GM12875 (cell line): ENCODE measurements around the gene PRPF19.

Experiments used
- H3K4me3 ChIP-seq: one replicate; pipeline ENCODE4 v1.5.1; 2011; ENCODE audit warnings: low read depth, low read length, control low read depth
- CTCF ChIP-seq: IDR thresholded peaks from 2 replicates; pipeline ENCODE4 v1.5.1; 2011; ENCODE audit warnings: low read depth, mild to moderate bottlenecking, control low read depth, inconsistent platforms, low read length, moderate library complexity, borderline replicate concordance; ENCODE audit not compliant: insufficient read depth

The PRPF19 gene

GRCh38 chr11:60923326-60923725 lies 16.9 kb upstream of the PRPF19 start:
- H3K4me3 ChIP-seq = no peak overlapping the region
- no peak for TF ChIP-seq CTCF

- H3K4me3 ChIP-seq = no peak overlapping the region
- no peak for TF ChIP-seq CTCF
Measured at GRCh38 chr11:60922906-60923305, 16.5 kb upstream of the PRPF19 start.

GRCh38 chr11:60921777-60922335 lies 15.5 kb upstream of the PRPF19 start:
- no peak overlapping the region for H3K4me3 ChIP-seq
- TF ChIP-seq CTCF = no peak

DNA sequence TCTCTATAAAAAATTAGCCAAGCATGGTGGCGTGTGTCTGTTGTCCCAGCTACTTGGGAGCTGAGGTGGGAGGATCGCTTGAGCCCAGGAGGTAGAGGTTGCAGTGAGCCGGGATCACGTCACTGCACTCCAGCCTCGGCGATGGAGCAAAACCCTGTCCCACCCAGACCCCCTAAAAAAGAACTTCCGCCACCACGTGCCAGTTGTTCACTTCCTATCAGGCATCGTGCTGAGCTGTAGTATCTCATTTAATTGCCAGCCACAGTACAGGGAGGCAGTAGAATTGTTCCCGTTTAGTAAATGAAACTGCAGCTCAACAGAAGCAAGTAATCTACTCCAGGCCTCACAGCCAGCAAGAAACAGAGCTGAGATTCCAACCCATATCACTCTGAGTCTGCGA lies 14.9 kb upstream of the PRPF19 start:
- H3K4me3 ChIP-seq = no peak overlapping the region
- no peak for TF ChIP-seq CTCF

- no peak overlapping the region for H3K4me3 ChIP-seq
- no peak for TF ChIP-seq CTCF
Measured at GRCh38 chr11:60919956-60920355, 13.6 kb upstream of the PRPF19 start.

DNA sequence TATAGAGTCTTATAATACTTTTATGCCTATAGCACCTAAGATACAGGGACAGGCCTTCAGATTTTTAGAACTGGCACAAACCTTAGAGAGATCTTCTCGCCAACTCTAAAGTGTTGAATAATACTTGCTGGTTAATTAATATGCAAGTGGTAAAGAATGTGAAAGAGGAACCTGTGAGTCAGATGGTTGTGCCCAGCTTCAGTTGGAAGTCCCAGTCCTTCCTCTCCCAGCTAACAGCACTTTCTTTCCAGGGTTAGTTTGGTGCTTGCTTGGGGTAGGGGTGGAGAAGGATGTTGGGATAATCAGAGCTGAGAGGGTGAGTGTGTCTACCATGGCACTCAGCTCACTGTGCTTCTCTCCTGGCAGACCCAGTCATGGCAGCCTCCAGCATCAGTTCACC lies 12.9 kb upstream of the PRPF19 start:
- no peak for TF ChIP-seq CTCF
- H3K4me3 ChIP-seq = no peak overlapping the region

- H3K4me3 ChIP-seq = no peak overlapping the region
- no peak for TF ChIP-seq CTCF
Measured at GRCh38 chr11:60918939-60919265, 12.5 kb upstream of the PRPF19 start.
